Breast epithelium (tissue), 4 donors: Measurements from ENCODE around the gene HNRNPA2B1. TPM values are rescaled to one million over a fixed set of nuclear protein-coding genes. Genes with fewer than 3 reads are reported as not detected.

Experiments
- DNase-seq, 2 donors: peaks; one replicate each; pipeline ENCODE4 v3.0.0-alpha.2; 2019; ENCODE audit warnings: low spot score in 2 of 2
- H3K27ac ChIP-seq, 2 donors: fragments of 200-600 bp; sonication (generic) in 1 of 2; one replicate each; pipeline ENCODE4 v1.5.1; 2016 to 2019; ENCODE audit warnings: mild to moderate bottlenecking in 1 of 2
- H3K27me3 ChIP-seq, 2 donors: fragments of 200-600 bp; sonication (generic) in 1 of 2; one replicate each; pipeline versions ENCODE4 v1.5.1 to v1.6.0; 2017 to 2019; ENCODE audit warnings: control low read depth in 1 of 2, mild to moderate bottlenecking in 1 of 2
- H3K36me3 ChIP-seq: fragments of 200-600 bp; one replicate; pipeline ENCODE4 v1.5.1; 2019
- H3K4me1 ChIP-seq, 2 donors: fragments of 200-600 bp; sonication (generic); one replicate each; pipeline ENCODE4 v1.5.1; 2016 to 2019; ENCODE audit warnings: control low read depth in 1 of 2
- H3K4me3 ChIP-seq, 3 donors: fragments of 200-600 bp; sonication (generic); 1 replicate in 2 of 3; 2 replicates in 1 of 3; pipeline ENCODE4 v1.5.1; 2016 to 2019; ENCODE audit warnings: mild to moderate bottlenecking in 3 of 3, moderate library complexity in 2 of 3
- H3K9me3 ChIP-seq, 2 donors: fragments of 200-600 bp; sonication (generic) in 1 of 2; one replicate each; pipeline ENCODE4 v1.5.1; 2016 to 2019; ENCODE audit warnings: control low read depth in 1 of 2
- CTCF ChIP-seq, 3 donors: fragments of 450-650 bp; IDR thresholded peaks; one replicate each; pipeline ENCODE4 v1.5.1; 2016 to 2017; ENCODE audit warnings: antibody characterized with exemption in 3 of 3, mild to moderate bottlenecking in 3 of 3, moderate library complexity in 3 of 3
- POLR2A ChIP-seq: fragments of 450-650 bp; IDR thresholded peaks from one replicate; pipeline ENCODE4 v1.6.1; 2016; ENCODE audit warnings: antibody characterized with exemption, mild to moderate bottlenecking, moderate library complexity
- POLR2AphosphoS5 ChIP-seq, 3 donors: sonication (generic); formaldehyde crosslinking; IDR thresholded peaks; one replicate each; pipeline ENCODE4 v1.6.1; 2017; ENCODE audit warnings: antibody characterized with exemption in 3 of 3
- intact Hi-C: fragments of 100-400 bp; cut with DNase I; formaldehyde crosslinking; loops from one replicate; pipeline ENCODE4 v1.15.1; 2023; ENCODE audit warnings: low total_unique reads
- total RNA-seq, 3 donors: library from RNA; depleted of rRNA; stranded (reverse); fragments of >200 nt; gene quantifications; one replicate each; pipeline ENCODE4 v1.1.0, GENCODE V29; 2016

Gene HNRNPA2B1
- total RNA-seq, 3 donors from 2014 or later = 168 to 324 (median 282) TPM

GRCh38 chr7:26159243-26159642 lies 41.3 kb downstream of the HNRNPA2B1 start:
- Histone ChIP-seq H3K4me3 (no peak overlapping the region), H3K4me1 (no peaks in the 10 kb centered on the region), H3K27ac (no peak overlapping the region), H3K9me3 (no peaks in the 10 kb centered on the region), H3K27me3 (no peaks in the 10 kb centered on the region), H3K36me3 (no peaks in the 10 kb centered on the region)
- no peak for DNase-seq
- intact Hi-C loops = no loop called here
- TF ChIP-seq POLR2A = no peak
- no peak for TF ChIP-seq POLR2AphosphoS5 (IDR thresholded peaks at IDR 0.05)
- TF ChIP-seq CTCF (IDR thresholded peaks at IDR 0.05) = no peak

DNA sequence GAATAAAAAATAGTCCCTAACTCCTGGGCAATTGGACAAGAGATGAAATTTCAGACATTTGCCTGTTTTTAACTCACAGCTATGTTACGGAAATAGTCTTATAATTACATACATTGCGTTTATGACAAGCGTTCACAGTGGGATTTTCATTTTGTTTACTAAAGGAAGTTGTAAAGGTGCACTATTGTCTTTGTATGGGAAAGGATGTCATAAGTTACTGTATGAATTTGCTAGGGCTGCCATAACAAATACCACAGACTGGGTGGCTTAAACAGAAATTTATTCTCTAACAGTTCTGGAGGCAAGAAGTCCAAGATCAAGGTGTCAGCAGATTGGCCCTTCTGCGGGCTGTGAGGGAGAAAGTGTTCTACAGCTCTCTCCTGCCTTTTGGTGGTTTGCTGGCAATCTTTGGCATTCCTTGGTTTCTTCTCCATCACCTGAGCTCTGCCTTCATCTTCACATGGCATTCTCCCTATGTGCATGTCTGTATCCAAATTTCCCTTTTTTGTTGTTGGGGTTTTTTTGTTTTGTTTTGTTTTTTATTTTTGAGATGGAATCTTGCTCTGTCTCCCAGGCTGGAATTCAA lies 42.9 kb downstream of the HNRNPA2B1 start:
- Histone ChIP-seq H3K4me3 (no peak overlapping the region), H3K9me3 (no peaks in the 10 kb centered on the region), H3K36me3 (no peaks in the 10 kb centered on the region), H3K27ac (no peak overlapping the region), H3K27me3 (no peaks in the 10 kb centered on the region), H3K4me1 (no peaks in the 10 kb centered on the region)
- TF ChIP-seq POLR2A (no peak), POLR2AphosphoS5 (IDR thresholded peaks at IDR 0.05) (no peak), CTCF (IDR thresholded peaks at IDR 0.05) (no peak)
- no peak for DNase-seq
- intact Hi-C loops = no loop called here

- Histone ChIP-seq H3K4me3 (peak overlapping the region in 1 of 3 donors; percentile 27), H3K27me3 (no peaks in the 10 kb centered on the region), H3K4me1 (no peaks in the 10 kb centered on the region), H3K27ac (no peak overlapping the region), H3K9me3 (no peaks in the 10 kb centered on the region), H3K36me3 (no peaks in the 10 kb centered on the region)
- no peak for DNase-seq
- intact Hi-C loops = no loop called here
- TF ChIP-seq POLR2AphosphoS5 (IDR thresholded peaks at IDR 0.05) = no peak
- TF ChIP-seq POLR2A = no peak
- no peak for TF ChIP-seq CTCF (IDR thresholded peaks at IDR 0.05)
These were observed 43.8 kb downstream of the HNRNPA2B1 start for GRCh38 chr7:26156451-26157420.

DNA sequence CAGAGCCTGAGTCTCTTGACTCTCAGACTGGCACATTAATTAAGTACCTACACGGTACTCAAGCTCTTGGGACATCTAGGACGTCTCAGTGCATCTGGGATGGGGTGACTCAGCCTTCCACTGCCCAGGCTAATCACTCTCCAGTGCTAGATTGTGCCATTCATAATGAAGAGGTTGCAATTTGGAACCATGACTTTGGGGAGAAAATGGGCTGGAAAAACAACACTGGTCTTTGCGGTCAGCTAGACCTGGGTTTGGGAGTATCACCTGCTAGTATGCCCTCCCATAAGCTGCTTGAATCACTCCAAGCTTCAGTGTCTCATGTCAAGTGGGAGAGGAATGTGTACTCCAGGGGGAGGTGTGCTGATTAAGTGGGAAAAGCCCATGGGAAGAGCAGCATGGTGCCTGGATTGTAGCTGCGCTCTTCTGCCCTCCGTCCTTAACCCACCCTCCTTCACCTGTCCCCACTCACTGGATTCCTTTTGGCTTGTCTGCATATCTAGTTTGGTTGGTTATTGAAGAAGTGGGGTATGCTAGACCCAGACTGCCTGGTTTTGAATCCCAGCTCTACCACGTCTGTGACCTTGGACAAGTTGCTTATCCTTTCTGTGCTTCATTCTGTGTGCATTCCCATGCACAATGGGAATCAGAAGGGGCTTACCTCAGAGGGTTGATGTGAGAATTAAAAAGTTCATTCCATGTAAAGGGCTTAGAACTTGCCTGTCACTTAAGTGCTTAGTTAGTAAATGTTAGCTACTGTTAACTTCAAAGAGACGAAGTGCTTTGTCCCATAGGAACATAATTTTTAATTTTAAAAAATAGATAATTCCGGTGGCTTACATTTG lies 44.8 kb downstream of the HNRNPA2B1 start:
- TF ChIP-seq POLR2AphosphoS5 (IDR thresholded peaks at IDR 0.05) (no peak), POLR2A (no peak)
- no peaks in the 10 kb centered on the region for H3K36me3 ChIP-seq
- intact Hi-C loops = no loop called here
- H3K27me3 ChIP-seq = no peaks in the 10 kb centered on the region
- DNase-seq = no peak
- no peaks in the 10 kb centered on the region for H3K4me1 ChIP-seq
- H3K9me3 ChIP-seq = no peaks in the 10 kb centered on the region
- no peak overlapping the region for H3K27ac ChIP-seq
- no peak overlapping the region for H3K4me3 ChIP-seq
